Kidney glomerular epithelial cell (primary cell): ENCODE results near the gene FXYD7.
"Not testable (repeated sequence)": the region's sequence is repeated elsewhere in the genome, so short reads cannot be mapped to it uniquely, and the experiment has no call there.

Source experiments
- DNase-seq: peaks from one replicate; lab custom pipeline; 2025; lab: John Stamatoyannopoulos, UW

FXYD7 gene, protein sequence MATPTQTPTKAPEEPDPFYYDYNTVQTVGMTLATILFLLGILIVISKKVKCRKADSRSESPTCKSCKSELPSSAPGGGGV

GRCh38 chr19:35143231-35143715 lies at the start of gene FXYD7:
TSS of gene FXYD7 (plus strand) at chr19:35143255. CDS start at chr19:35143334, 79 bp downstream.
- no peak for DNase-seq

DNA sequence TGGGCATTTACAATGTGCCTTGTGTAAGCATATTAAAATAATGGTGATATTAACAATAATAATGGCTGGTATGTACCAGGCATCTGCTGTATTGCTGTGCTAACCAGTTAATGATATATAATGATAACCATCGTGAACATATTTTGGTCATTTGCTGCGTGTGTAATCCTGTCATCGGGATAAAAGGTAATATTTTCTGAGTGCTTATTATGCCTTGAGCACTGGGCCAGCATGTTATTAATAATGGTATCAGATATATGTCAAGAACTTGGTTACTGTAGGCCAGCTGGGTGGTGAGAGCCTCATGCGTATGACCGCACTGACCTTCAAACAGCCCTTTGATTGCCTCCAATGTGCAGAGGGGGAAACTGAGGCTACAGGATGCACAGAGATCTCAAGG lies 49.6 kb upstream of the FXYD7 start:
- DNase-seq, result no peak

DNA sequence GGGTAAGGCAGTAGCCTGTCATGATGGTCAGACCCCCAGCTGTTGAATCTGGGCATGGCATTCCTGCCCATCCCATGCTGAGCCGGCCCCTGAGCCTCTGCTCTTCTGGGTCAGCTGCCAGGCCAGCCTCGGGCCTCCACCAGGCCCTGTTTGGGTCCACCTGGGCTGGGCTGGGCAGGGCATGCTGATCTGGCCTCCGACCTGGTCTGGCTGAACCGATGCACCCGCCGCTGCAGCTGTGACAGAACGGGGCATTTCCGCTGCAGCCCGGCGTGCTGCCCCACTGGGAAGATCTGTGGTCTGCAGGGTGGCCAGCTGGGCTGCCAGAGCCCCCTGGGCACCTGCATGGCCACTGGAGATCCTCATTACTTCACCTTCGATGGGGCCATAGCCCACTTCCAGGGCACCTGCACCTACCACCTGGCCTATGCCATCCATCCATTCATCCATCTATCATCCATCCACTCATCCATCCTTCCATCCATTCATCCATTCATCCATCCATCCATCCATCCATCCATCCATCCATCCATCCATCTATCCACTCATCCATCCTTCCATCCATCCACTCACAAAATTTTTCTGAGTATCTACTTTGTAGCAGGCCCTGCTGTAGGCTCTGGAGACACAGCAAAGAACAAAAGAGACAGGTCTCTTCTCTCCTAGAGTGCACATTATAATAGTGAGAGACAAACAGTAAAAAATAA lies 49.0 kb upstream of the FXYD7 start:
- DNase-seq, result no peak

- DNase-seq, result no peak
Measured at GRCh38 chr19:35094656-35095055, 48.4 kb upstream of the FXYD7 start.

GRCh38 chr19:35095667-35096368 lies 47.2 kb upstream of the FXYD7 start:
- no peak for DNase-seq

DNA sequence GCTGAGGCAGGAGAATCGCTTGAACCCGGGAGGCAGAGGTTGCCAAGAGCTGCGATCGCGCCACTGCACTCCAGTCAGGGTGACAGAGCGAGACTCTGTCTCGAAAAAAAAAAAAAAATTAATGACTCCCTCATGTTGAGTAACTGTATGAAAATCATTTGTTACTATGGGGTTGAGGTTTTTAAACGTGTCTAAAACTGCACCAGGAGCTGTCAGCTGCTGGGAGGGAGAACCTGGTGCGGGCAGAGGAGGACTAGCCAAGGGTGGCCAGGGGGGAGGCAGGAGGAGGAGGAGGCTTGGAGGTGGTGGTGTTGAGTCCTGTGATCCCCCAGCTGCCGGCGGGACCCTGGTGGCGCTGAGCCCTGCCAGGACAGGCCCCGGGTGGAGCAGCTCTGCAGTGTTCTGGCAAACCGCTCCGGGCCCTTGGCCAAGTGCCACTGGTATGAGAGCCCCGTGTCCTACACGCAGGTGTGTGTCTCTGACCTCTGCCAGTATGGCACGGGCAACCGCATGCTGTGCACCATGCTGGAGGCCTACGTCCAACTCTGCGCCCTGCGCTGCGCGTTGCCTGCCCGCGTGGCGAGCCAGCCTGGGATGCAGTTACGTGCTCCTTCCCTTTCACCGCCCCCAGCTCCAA lies 44.5 kb upstream of the FXYD7 start:
- no peak for DNase-seq

GRCh38 chr19:35099155-35099896 lies 43.7 kb upstream of the FXYD7 start:
- no peak for DNase-seq

- DNase-seq, result no peak
Measured at GRCh38 chr19:35099897-35100275, 43.2 kb upstream of the FXYD7 start.

GRCh38 chr19:35100588-35101533 lies 42.2 kb upstream of the FXYD7 start:
- no peak for DNase-seq

- not testable (repeated sequence) for DNase-seq
Measured at GRCh38 chr19:35101949-35102348, 41.1 kb upstream of the FXYD7 start.

- DNase-seq, result not testable (repeated sequence)
Measured at GRCh38 chr19:35103614-35104013, 39.4 kb upstream of the FXYD7 start.

DNA sequence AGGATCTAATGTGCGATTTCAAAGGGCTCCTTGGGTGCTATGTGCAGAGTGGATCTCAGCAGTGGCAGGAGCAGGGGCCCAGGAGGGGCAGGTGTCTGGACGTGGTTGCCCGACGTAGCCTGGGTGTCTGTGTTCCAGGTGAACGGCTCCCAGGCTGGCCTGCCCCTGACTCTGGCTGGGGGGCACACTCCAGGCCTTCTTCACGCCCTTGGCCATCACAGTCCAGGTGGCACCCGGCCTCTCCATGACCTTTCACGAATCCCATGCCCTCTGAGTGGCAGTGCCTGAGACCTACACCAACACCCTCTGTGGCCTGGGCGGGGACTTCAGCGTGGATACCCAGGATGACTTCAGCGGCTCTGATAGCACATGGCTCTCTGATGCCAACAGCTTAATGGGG lies 38.7 kb upstream of the FXYD7 start:
- no peak for DNase-seq

DNA sequence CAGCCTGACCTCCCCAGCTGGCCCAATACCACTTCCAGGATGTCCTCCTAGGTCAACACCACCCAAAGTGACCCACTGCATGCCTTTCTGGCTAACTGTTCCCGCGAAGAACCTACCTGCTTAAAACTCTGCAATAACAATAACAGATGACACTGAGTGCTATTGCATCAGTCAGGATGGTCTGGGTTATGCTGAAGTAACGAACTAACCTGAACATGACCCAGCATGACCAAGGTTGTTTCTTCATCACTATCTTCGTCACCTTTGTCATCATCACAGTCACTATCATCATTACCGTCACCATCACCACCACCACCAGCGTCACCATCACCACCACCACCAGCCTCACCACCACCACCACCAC lies 38.0 kb upstream of the FXYD7 start:
- no peak for DNase-seq

DNA sequence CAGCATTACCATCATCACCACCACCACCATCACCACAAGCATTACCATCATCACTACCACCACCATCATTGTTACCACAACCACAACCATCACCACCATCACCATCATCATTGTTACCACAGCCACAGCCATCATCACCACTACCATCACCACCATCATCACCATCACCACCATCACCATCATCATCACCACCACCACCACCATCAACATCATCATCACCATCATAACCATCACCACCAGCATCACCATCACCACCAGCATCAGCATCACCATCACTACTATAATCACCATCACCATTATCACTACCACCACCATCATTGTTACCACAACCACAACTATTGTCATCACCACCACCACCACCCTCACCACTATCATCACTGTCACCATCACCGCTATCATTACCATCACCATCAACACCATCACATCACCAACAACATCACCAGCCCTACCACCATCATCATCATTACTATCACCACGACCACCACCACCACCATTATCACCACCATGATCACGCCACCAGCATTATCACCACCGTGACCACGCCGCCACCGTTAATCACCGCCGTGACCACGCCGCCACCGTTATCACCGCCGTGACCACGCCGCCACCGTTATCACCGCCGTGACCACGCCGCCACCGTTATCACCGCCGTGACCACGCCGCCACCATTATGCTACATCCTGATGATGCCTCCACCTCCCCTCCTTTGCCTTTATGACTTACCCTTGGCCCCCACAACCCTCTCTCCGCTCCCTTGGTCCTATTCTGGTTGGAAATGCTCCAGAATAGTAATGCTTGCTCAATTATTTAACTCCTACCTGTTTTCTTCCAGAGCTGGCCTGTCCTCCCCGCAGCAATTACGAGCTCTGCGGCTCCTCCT lies 37.4 kb upstream of the FXYD7 start:
- no peak for DNase-seq

DNA sequence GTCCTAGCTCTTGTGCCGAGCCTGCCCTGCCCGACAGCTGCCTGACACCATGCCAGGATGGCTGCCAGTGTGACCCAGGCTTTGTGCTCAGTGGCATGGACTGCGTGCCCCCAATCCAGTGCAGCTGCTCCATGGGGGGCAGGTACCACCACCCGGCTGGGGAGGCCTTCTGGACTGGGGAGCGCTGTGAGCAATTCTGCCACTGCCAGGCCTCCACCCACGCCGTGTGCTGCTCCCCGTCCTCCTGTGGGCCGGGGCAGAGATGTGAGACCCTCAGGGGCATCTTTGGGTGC lies 36.8 kb upstream of the FXYD7 start:
- no peak for DNase-seq

- DNase-seq, result no peak
Measured at GRCh38 chr19:35106898-35107541, 36.0 kb upstream of the FXYD7 start.

DNA sequence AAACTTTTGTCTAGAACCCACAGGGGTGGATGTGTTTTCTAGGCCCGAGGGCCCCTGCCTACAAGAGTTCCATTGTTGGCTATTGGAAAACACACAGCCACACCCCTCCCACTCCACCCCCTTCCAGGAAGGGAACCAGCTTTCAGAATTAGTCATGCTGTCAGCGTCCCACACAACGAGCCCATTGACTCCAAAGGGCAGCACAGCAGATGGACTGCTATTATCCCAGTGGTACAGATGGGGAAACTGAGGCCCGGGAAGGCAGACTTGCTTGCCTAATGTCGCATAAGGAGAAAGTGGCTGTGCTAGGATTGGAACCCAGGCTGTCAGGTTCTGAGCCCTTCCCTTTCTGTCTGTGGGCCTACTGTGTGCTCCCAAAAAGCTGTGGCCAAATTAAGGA lies 35.5 kb upstream of the FXYD7 start:
- no peak for DNase-seq

DNA sequence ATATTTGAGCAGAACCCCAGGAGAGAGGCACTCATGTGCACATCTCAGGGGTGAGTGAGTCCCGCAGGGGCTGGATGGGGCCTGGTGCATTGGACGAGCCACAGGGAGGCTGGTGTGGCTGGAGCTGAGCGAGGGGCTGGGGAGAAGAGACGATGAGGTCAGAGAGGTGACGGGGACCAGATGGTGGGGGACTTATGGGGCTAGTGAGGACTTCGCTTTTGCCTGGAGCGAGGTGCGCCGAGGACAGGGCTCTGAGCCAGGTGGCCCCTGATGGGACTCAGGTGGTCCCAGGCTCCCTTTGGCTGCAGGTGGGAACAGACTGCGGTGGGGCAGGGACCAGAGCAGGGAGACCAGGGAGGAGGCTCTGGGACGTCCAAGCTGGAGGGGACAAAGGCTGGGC lies 34.3 kb upstream of the FXYD7 start:
- no peak for DNase-seq

DNA sequence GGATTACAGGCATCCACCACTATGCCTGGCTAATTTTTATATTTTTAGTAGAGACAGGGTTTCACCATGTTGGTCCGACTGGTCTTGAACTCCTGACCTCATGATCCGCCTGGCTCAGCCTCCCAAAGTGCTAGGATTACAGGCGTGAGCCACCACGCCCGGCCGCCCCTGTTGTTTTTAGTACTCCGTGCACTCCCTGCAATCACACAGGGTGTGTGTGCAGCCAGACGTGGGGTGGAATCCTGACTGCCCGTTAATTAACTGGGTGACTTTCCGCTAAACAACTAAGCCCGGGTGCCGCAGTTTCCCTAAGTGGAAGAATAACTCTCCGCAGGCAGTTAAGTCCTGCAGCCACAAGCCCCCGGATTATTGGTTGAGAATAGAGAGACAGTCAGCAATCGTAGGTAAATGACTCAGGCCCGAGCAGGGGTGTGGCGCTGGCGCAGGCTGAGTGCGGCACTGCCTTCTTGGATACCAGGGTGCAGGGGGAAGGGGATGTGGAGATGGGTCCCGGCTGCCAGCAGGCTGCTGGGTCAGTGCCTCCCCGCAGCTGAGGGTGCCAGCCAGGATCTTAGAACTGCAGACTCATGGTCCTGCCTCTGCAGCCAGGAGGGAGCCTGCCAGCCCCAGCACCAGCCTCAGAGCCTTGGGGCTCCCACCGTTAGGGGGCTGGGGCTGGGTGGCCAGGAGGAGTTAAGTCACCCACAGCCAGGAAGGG lies 33.5 kb upstream of the FXYD7 start:
- DNase-seq, result no peak
